ENCODE data around the gene FANCD2. TPM values are rescaled to one million over a fixed set of nuclear protein-coding genes. Genes with fewer than 3 reads are reported as not detected.
"Not testable (repeated sequence)": the region's sequence is repeated elsewhere in the genome, so short reads cannot be mapped to it uniquely, and the experiment has no call there.

FANCD2 gene
- polyA plus RNA-seq, 2 donors, result 5.1 to 6.5 TPM

DNA sequence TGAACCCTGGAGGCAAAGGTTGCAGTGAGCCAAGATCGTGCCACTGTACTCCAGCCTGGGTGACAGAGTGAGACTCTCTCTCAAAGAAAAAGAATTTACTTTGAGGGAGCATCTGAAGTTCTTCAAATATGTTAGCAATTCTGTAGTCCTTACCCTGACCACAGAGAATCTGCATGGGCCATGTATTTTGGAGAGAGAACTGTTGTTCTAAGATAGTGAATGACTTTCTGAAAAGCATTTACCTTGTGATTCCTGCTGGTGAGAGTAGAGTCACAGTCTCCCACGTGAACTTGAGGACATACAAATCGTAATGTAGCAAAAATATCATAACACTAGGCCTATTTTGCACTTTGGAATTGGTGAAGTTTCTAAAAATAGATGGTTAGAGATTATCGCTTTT, 93.1 kb downstream of the FANCD2 start:
- H3K4me3 ChIP-seq (ENCODE audit: low read depth in 1 of 2, low read length in 2 of 2), result no peak overlapping the region
- H3K36me3 ChIP-seq (ENCODE audit: control insufficient read depth in 2 of 2, insufficient read depth in 2 of 2, low read length in 1 of 2), result peaks cover 0 to 2% of the 10 kb centered on the region in 2 donors
- H3K27ac ChIP-seq (ENCODE audit: low read depth in 2 of 2, low read length in 1 of 2), result no peak overlapping the region
- H3K27me3 ChIP-seq (ENCODE audit: control insufficient read depth in 1 of 2, insufficient read depth in 2 of 2, low read length in 2 of 2), result no peaks in the 10 kb centered on the region
- no peaks in the 10 kb centered on the region for H3K9me3 ChIP-seq (ENCODE audit: control insufficient read depth in 2 of 2, insufficient read depth in 1 of 2, low read depth in 1 of 2, low read length in 1 of 2)
- 81 to 83% methylated on average over 4 of the region's 4 CpGs for WGBS, 2 donors
- no peaks in the 10 kb centered on the region for H3K4me1 ChIP-seq (ENCODE audit: control insufficient read depth in 2 of 2, insufficient read depth in 2 of 2, low read length in 1 of 2)

- Histone ChIP-seq H3K9me3 (ENCODE audit: control insufficient read depth in 2 of 2, insufficient read depth in 1 of 2, low read depth in 1 of 2, low read length in 1 of 2) (no peaks in the 10 kb centered on the region), H3K4me1 (ENCODE audit: control insufficient read depth in 2 of 2, insufficient read depth in 2 of 2, low read length in 1 of 2) (no peaks in the 10 kb centered on the region), H3K36me3 (ENCODE audit: control insufficient read depth in 2 of 2, insufficient read depth in 2 of 2, low read length in 1 of 2) (peaks cover under 1 to 4% of the 10 kb centered on the region in 2 donors), H3K27me3 (ENCODE audit: control insufficient read depth in 1 of 2, insufficient read depth in 2 of 2, low read length in 2 of 2) (no peaks in the 10 kb centered on the region), H3K4me3 (ENCODE audit: low read depth in 1 of 2, low read length in 2 of 2) (no peak overlapping the region), H3K27ac (ENCODE audit: low read depth in 2 of 2, low read length in 1 of 2) (no peak overlapping the region)
- WGBS, 2 donors, result 90 to 94% methylated on average over 2 of the region's 2 CpGs
Observed at GRCh38 chr3:10121064-10121463, 94.8 kb downstream of the FANCD2 start.

GRCh38 chr3:10122724-10123123, 96.5 kb downstream of the FANCD2 start:
- WGBS, 2 donors, result 89 to 91% methylated on average over 4 of the region's 4 CpGs
- H3K4me1 ChIP-seq (ENCODE audit: control insufficient read depth in 2 of 2, insufficient read depth in 2 of 2, low read length in 1 of 2), result no peaks in the 10 kb centered on the region
- H3K9me3 ChIP-seq (ENCODE audit: control insufficient read depth in 2 of 2, insufficient read depth in 1 of 2, low read depth in 1 of 2, low read length in 1 of 2), result no peaks in the 10 kb centered on the region
- H3K36me3 ChIP-seq (ENCODE audit: control insufficient read depth in 2 of 2, insufficient read depth in 2 of 2, low read length in 1 of 2), result peaks cover 6% of the 10 kb centered on the region in 2 donors
- H3K27me3 ChIP-seq (ENCODE audit: control insufficient read depth in 1 of 2, insufficient read depth in 2 of 2, low read length in 2 of 2), result no peaks in the 10 kb centered on the region
- H3K27ac ChIP-seq (ENCODE audit: low read depth in 2 of 2, low read length in 1 of 2), result no peak overlapping the region
- H3K4me3 ChIP-seq (ENCODE audit: low read depth in 1 of 2, low read length in 2 of 2), result no peak overlapping the region

- WGBS, 2 donors, result 92 to 94% methylated on average over 9 of the region's 9 CpGs
- H3K27me3 ChIP-seq (ENCODE audit: control insufficient read depth in 1 of 2, insufficient read depth in 2 of 2, low read length in 2 of 2); H3K27ac ChIP-seq (ENCODE audit: low read depth in 2 of 2, low read length in 1 of 2); H3K4me1 ChIP-seq (ENCODE audit: control insufficient read depth in 2 of 2, insufficient read depth in 2 of 2, low read length in 1 of 2); H3K36me3 ChIP-seq (ENCODE audit: control insufficient read depth in 2 of 2, insufficient read depth in 2 of 2, low read length in 1 of 2); H3K9me3 ChIP-seq (ENCODE audit: control insufficient read depth in 2 of 2, insufficient read depth in 1 of 2, low read depth in 1 of 2, low read length in 1 of 2); H3K4me3 ChIP-seq (ENCODE audit: low read depth in 1 of 2, low read length in 2 of 2): not testable (repeated sequence)
Observed at GRCh38 chr3:10135872-10136271, 109.6 kb downstream of the FANCD2 start.

GRCh38 chr3:10136426-10137005, 110.3 kb downstream of the FANCD2 start:
- H3K9me3 ChIP-seq (ENCODE audit: control insufficient read depth in 2 of 2, insufficient read depth in 1 of 2, low read depth in 1 of 2, low read length in 1 of 2), result no peaks in the 10 kb centered on the region
- H3K27me3 ChIP-seq (ENCODE audit: control insufficient read depth in 1 of 2, insufficient read depth in 2 of 2, low read length in 2 of 2), result no peaks in the 10 kb centered on the region
- no peak overlapping the region for H3K4me3 ChIP-seq (ENCODE audit: low read depth in 1 of 2, low read length in 2 of 2)
- no peak overlapping the region for H3K27ac ChIP-seq (ENCODE audit: low read depth in 2 of 2, low read length in 1 of 2)
- no peaks in the 10 kb centered on the region for H3K4me1 ChIP-seq (ENCODE audit: control insufficient read depth in 2 of 2, insufficient read depth in 2 of 2, low read length in 1 of 2)
- H3K36me3 ChIP-seq (ENCODE audit: control insufficient read depth in 2 of 2, insufficient read depth in 2 of 2, low read length in 1 of 2), result no peaks in the 10 kb centered on the region
- 90 to 93% methylated on average over 25 of the region's 25 CpGs for WGBS, 2 donors

- no peaks in the 10 kb centered on the region for H3K27me3 ChIP-seq (ENCODE audit: control insufficient read depth in 1 of 2, insufficient read depth in 2 of 2, low read length in 2 of 2)
- no peak overlapping the region for H3K27ac ChIP-seq (ENCODE audit: low read depth in 2 of 2, low read length in 1 of 2)
- no peak overlapping the region for H3K4me3 ChIP-seq (ENCODE audit: low read depth in 1 of 2, low read length in 2 of 2)
- H3K36me3 ChIP-seq (ENCODE audit: control insufficient read depth in 2 of 2, insufficient read depth in 2 of 2, low read length in 1 of 2), result no peaks in the 10 kb centered on the region
- no peaks in the 10 kb centered on the region for H3K9me3 ChIP-seq (ENCODE audit: control insufficient read depth in 2 of 2, insufficient read depth in 1 of 2, low read depth in 1 of 2, low read length in 1 of 2)
- no peaks in the 10 kb centered on the region for H3K4me1 ChIP-seq (ENCODE audit: control insufficient read depth in 2 of 2, insufficient read depth in 2 of 2, low read length in 1 of 2)
- 82 to 86% methylated on average over 4 of the region's 4 CpGs for WGBS, 2 donors
Observed at GRCh38 chr3:10137178-10137577, 110.9 kb downstream of the FANCD2 start.

DNA sequence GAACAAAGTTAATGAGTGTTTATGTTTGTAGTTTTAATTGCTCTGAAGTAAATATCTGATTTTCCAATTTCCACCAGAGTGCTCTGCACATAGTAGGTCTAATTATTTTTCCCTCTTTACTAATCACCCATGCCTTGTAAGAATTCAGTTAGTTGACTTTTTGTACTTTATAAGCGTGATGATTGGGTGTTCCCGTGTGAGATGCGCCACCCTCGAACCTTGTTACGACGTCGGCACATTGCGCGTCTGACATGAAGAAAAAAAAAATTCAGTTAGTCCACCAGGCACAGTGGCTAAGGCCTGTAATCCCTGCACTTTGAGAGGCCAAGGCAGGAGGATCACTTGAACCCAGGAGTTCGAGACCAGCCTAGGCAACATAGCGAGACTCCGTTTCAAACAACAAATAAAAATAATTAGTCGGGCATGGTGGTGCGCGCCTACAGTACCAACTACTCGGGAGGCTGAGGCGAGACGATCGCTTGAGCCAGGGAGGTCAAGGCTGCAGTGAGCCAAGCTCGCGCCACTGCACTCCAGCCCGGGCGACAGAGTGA, 114.8 kb downstream of the FANCD2 start:
- Histone ChIP-seq H3K36me3 (ENCODE audit: control insufficient read depth in 2 of 2, insufficient read depth in 2 of 2, low read length in 1 of 2) (no peaks in the 10 kb centered on the region), H3K4me3 (ENCODE audit: low read depth in 1 of 2, low read length in 2 of 2) (no peak overlapping the region), H3K4me1 (ENCODE audit: control insufficient read depth in 2 of 2, insufficient read depth in 2 of 2, low read length in 1 of 2) (peaks cover 5 to 7% of the 10 kb centered on the region in 2 donors), H3K27ac (ENCODE audit: low read depth in 2 of 2, low read length in 1 of 2) (peak overlapping the region in 1 of 2 donors; percentile 40), H3K9me3 (ENCODE audit: control insufficient read depth in 2 of 2, insufficient read depth in 1 of 2, low read depth in 1 of 2, low read length in 1 of 2) (no peaks in the 10 kb centered on the region), H3K27me3 (ENCODE audit: control insufficient read depth in 1 of 2, insufficient read depth in 2 of 2, low read length in 2 of 2) (no peaks in the 10 kb centered on the region)
- WGBS, 2 donors, result 81 to 86% methylated on average over 23 of the region's 23 CpGs

- peaks cover 5 to 7% of the 10 kb centered on the region in 2 donors for H3K4me1 ChIP-seq (ENCODE audit: control insufficient read depth in 2 of 2, insufficient read depth in 2 of 2, low read length in 1 of 2)
- H3K27me3 ChIP-seq (ENCODE audit: control insufficient read depth in 1 of 2, insufficient read depth in 2 of 2, low read length in 2 of 2), result no peaks in the 10 kb centered on the region
- 64 to 69% methylated on average over 29 of the region's 29 CpGs for WGBS, 2 donors
- H3K27ac ChIP-seq (ENCODE audit: low read depth in 2 of 2, low read length in 1 of 2), result peak overlapping the region in 1 of 2 donors; percentile 68
- H3K36me3 ChIP-seq (ENCODE audit: control insufficient read depth in 2 of 2, insufficient read depth in 2 of 2, low read length in 1 of 2), result no peaks in the 10 kb centered on the region
- peak overlapping the region; percentile 74 to 82 for H3K4me3 ChIP-seq (ENCODE audit: low read depth in 1 of 2, low read length in 2 of 2)
- H3K9me3 ChIP-seq (ENCODE audit: control insufficient read depth in 2 of 2, insufficient read depth in 1 of 2, low read depth in 1 of 2, low read length in 1 of 2), result no peaks in the 10 kb centered on the region
Observed at GRCh38 chr3:10142707-10143560, 116.7 kb downstream of the FANCD2 start.

- Histone ChIP-seq H3K27ac (ENCODE audit: low read depth in 2 of 2, low read length in 1 of 2) (no peak overlapping the region), H3K4me3 (ENCODE audit: low read depth in 1 of 2, low read length in 2 of 2) (no peak overlapping the region), H3K27me3 (ENCODE audit: control insufficient read depth in 1 of 2, insufficient read depth in 2 of 2, low read length in 2 of 2) (no peaks in the 10 kb centered on the region), H3K4me1 (ENCODE audit: control insufficient read depth in 2 of 2, insufficient read depth in 2 of 2, low read length in 1 of 2) (peaks cover 5 to 7% of the 10 kb centered on the region in 2 donors), H3K36me3 (ENCODE audit: control insufficient read depth in 2 of 2, insufficient read depth in 2 of 2, low read length in 1 of 2) (peaks cover 9 to 14% of the 10 kb centered on the region in 2 donors), H3K9me3 (ENCODE audit: control insufficient read depth in 2 of 2, insufficient read depth in 1 of 2, low read depth in 1 of 2, low read length in 1 of 2) (no peaks in the 10 kb centered on the region)
- 85% methylated on average over 4 of the region's 4 CpGs for whole genome bisulfite sequencing, 2 donors
Observed at GRCh38 chr3:10145685-10146084, 119.4 kb downstream of the FANCD2 start.
